Measurements from ENCODE around the gene TCF3.

The TCF3 gene

GRCh38 chr19:1606138-1606651 lies 46.2 kb downstream of the TCF3 start:
- peaks cover 8% of the 10 kb centered on the region for H3K4me1 ChIP-seq (ENCODE audit: control insufficient read depth, insufficient read depth, low read length)

GRCh38 chr19:1605236-1606137 lies 46.9 kb downstream of the TCF3 start, which contains the start of gene UQCR11:
Gene UQCR11 (minus strand): TSS chr19:1605462. CDS start chr19:1605409, 53 bp downstream.
- Histone ChIP-seq H3K27ac (ENCODE audit: low read depth, low read length) (peak within 1 kb of the TSS; percentile 86), H3K4me3 (ENCODE audit: low read length) (peak within 1 kb of the TSS; percentile 97), H3K4me1 (ENCODE audit: control insufficient read depth, insufficient read depth, low read length) (peaks cover 8% of the 10 kb centered on the region), H3K27me3 (ENCODE audit: control insufficient read depth, insufficient read depth, low read length) (no peaks in the 10 kb centered on the region), H3K36me3 (ENCODE audit: control insufficient read depth, insufficient read depth, low read length) (peaks cover 2% of the 10 kb centered on the region), H3K9ac (ENCODE audit: low read length) (peak within 1 kb of the TSS; percentile 98)

More at GRCh38 chr19:1606138-1606651, 46.2 kb downstream of the TCF3 start:
- peak overlapping the region; percentile 86 for H3K4me3 ChIP-seq (ENCODE audit: low read length)
- peaks cover 5% of the 10 kb centered on the region for H3K36me3 ChIP-seq (ENCODE audit: control insufficient read depth, insufficient read depth, low read length)
- H3K9ac ChIP-seq (ENCODE audit: low read length) = peak overlapping the region; percentile 76
- H3K27me3 ChIP-seq (ENCODE audit: control insufficient read depth, insufficient read depth, low read length) = no peaks in the 10 kb centered on the region
- H3K27ac ChIP-seq (ENCODE audit: low read depth, low read length) = peak overlapping the region; percentile 86

GRCh38 chr19:1602091-1602707 lies 50.2 kb downstream of the TCF3 start:
- peaks cover 14% of the 10 kb centered on the region for H3K36me3 ChIP-seq (ENCODE audit: control insufficient read depth, insufficient read depth, low read length)
- no peak overlapping the region for H3K9ac ChIP-seq (ENCODE audit: low read length)
- H3K4me1 ChIP-seq (ENCODE audit: control insufficient read depth, insufficient read depth, low read length) = peaks cover 8% of the 10 kb centered on the region
- H3K27ac ChIP-seq (ENCODE audit: low read depth, low read length) = no peak overlapping the region
- H3K4me3 ChIP-seq (ENCODE audit: low read length) = no peak overlapping the region
- H3K27me3 ChIP-seq (ENCODE audit: control insufficient read depth, insufficient read depth, low read length) = no peaks in the 10 kb centered on the region

- H3K4me1 ChIP-seq (ENCODE audit: control insufficient read depth, insufficient read depth, low read length) = peaks cover 8% of the 10 kb centered on the region
- H3K36me3 ChIP-seq (ENCODE audit: control insufficient read depth, insufficient read depth, low read length) = peaks cover 15% of the 10 kb centered on the region
- H3K27ac ChIP-seq (ENCODE audit: low read depth, low read length) = no peak overlapping the region
- no peak overlapping the region for H3K4me3 ChIP-seq (ENCODE audit: low read length)
- no peak overlapping the region for H3K9ac ChIP-seq (ENCODE audit: low read length)
- no peaks in the 10 kb centered on the region for H3K27me3 ChIP-seq (ENCODE audit: control insufficient read depth, insufficient read depth, low read length)
Measured at GRCh38 chr19:1601613-1602064, 50.8 kb downstream of the TCF3 start.

- peaks cover 15% of the 10 kb centered on the region for H3K36me3 ChIP-seq (ENCODE audit: control insufficient read depth, insufficient read depth, low read length)
- H3K4me1 ChIP-seq (ENCODE audit: control insufficient read depth, insufficient read depth, low read length) = peaks cover 3% of the 10 kb centered on the region
- H3K27me3 ChIP-seq (ENCODE audit: control insufficient read depth, insufficient read depth, low read length) = no peaks in the 10 kb centered on the region
- no peak overlapping the region for H3K9ac ChIP-seq (ENCODE audit: low read length)
- H3K27ac ChIP-seq (ENCODE audit: low read depth, low read length) = no peak overlapping the region
- H3K4me3 ChIP-seq (ENCODE audit: low read length) = no peak overlapping the region
Measured at GRCh38 chr19:1599460-1599846, 53.0 kb downstream of the TCF3 start.

GRCh38 chr19:1598777-1599459 lies 53.5 kb downstream of the TCF3 start:
- Histone ChIP-seq H3K9ac (ENCODE audit: low read length) (no peak overlapping the region), H3K4me3 (ENCODE audit: low read length) (no peak overlapping the region), H3K27me3 (ENCODE audit: control insufficient read depth, insufficient read depth, low read length) (no peaks in the 10 kb centered on the region), H3K27ac (ENCODE audit: low read depth, low read length) (no peak overlapping the region), H3K4me1 (ENCODE audit: control insufficient read depth, insufficient read depth, low read length) (no peaks in the 10 kb centered on the region), H3K36me3 (ENCODE audit: control insufficient read depth, insufficient read depth, low read length) (peaks cover 15% of the 10 kb centered on the region)

GRCh38 chr19:1593501-1593772 lies 59.0 kb downstream of the TCF3 start:
- Histone ChIP-seq H3K36me3 (ENCODE audit: control insufficient read depth, insufficient read depth, low read length) (peaks cover 10% of the 10 kb centered on the region), H3K27ac (ENCODE audit: low read depth, low read length) (no peak overlapping the region), H3K4me1 (ENCODE audit: control insufficient read depth, insufficient read depth, low read length) (peaks cover 9% of the 10 kb centered on the region), H3K27me3 (ENCODE audit: control insufficient read depth, insufficient read depth, low read length) (no peaks in the 10 kb centered on the region), H3K4me3 (ENCODE audit: low read length) (peak overlapping the region; percentile 67), H3K9ac (ENCODE audit: low read length) (no peak overlapping the region)

- Histone ChIP-seq H3K4me1 (ENCODE audit: control insufficient read depth, insufficient read depth, low read length) (peaks cover 9% of the 10 kb centered on the region), H3K4me3 (ENCODE audit: low read length) (peak within 1 kb of the TSS; percentile 94), H3K9ac (ENCODE audit: low read length) (peak within 1 kb of the TSS; percentile 77), H3K36me3 (ENCODE audit: control insufficient read depth, insufficient read depth, low read length) (peaks cover 8% of the 10 kb centered on the region), H3K27ac (ENCODE audit: low read depth, low read length) (peak within 1 kb of the TSS; percentile 92), H3K27me3 (ENCODE audit: control insufficient read depth, insufficient read depth, low read length) (no peaks in the 10 kb centered on the region)
Measured at GRCh38 chr19:1592755-1593500, 59.5 kb downstream of the TCF3 start, which contains the start of gene MBD3. Gene MBD3 (minus strand): TSS chr19:1592865. CDS start chr19:1592631, 234 bp downstream.

- H3K4me1 ChIP-seq (ENCODE audit: control insufficient read depth, insufficient read depth, low read length) = peaks cover 9% of the 10 kb centered on the region
- H3K27ac ChIP-seq (ENCODE audit: low read depth, low read length) = peak overlapping the region; percentile 92
- H3K9ac ChIP-seq (ENCODE audit: low read length) = peak overlapping the region; percentile 77
- peaks cover under 1% of the 10 kb centered on the region for H3K36me3 ChIP-seq (ENCODE audit: control insufficient read depth, insufficient read depth, low read length)
- H3K4me3 ChIP-seq (ENCODE audit: low read length) = peak overlapping the region; percentile 94
- no peaks in the 10 kb centered on the region for H3K27me3 ChIP-seq (ENCODE audit: control insufficient read depth, insufficient read depth, low read length)
Measured at GRCh38 chr19:1592024-1592754, 60.2 kb downstream of the TCF3 start.

GRCh38 chr19:1591421-1592023 lies 60.9 kb downstream of the TCF3 start:
- peak overlapping the region; percentile 77 for H3K9ac ChIP-seq (ENCODE audit: low read length)
- no peaks in the 10 kb centered on the region for H3K27me3 ChIP-seq (ENCODE audit: control insufficient read depth, insufficient read depth, low read length)

More at GRCh38 chr19:1591421-1592023, 60.9 kb downstream of the TCF3 start:
- peaks cover 9% of the 10 kb centered on the region for H3K4me1 ChIP-seq (ENCODE audit: control insufficient read depth, insufficient read depth, low read length)
- H3K27ac ChIP-seq (ENCODE audit: low read depth, low read length) = peak overlapping the region; percentile 92
- peak overlapping the region; percentile 94 for H3K4me3 ChIP-seq (ENCODE audit: low read length)
- H3K36me3 ChIP-seq (ENCODE audit: control insufficient read depth, insufficient read depth, low read length) = no peaks in the 10 kb centered on the region
